Fibroblast of skin of scalp (primary cell): ENCODE results near the gene FANCD2OS. TPM values are rescaled to one million over a fixed set of nuclear protein-coding genes. Genes with fewer than 3 reads are reported as not detected.
A peak's percentile ranks its signal among the peaks of the same experiment; 100 is the strongest.
"Not testable (repeated sequence)": the region's sequence is repeated elsewhere in the genome, so short reads cannot be mapped to it uniquely, and the experiment has no call there.

Experiments
- DNase-seq: peaks from one replicate; pipeline ENCODE4 v3.0.0-alpha.2; 2013
- polyA plus RNA-seq, 2 experiments: library from polyadenylated mRNA; unstranded; fragments of 120-200 nt; gene quantifications; one replicate each; pipeline ENCODE4 v1.2.1, GENCODE V29; 2013; ENCODE audit not compliant: insufficient read length in 2 of 2

The FANCD2OS gene, protein sequence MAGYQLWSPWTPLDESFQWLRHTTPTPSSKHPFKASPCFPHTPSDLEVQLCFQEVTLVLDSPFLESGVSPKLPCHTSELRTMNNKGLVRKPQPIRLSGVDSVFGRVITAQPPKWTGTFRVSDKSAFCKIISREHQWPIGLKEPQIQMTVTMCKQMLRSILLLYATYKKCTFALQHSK
- polyA plus RNA-seq (2013, experiment 1 of 2; ENCODE audit: insufficient read length) = not detected
- polyA plus RNA-seq (2013, experiment 2 of 2; ENCODE audit: insufficient read length) = not detected

DNA sequence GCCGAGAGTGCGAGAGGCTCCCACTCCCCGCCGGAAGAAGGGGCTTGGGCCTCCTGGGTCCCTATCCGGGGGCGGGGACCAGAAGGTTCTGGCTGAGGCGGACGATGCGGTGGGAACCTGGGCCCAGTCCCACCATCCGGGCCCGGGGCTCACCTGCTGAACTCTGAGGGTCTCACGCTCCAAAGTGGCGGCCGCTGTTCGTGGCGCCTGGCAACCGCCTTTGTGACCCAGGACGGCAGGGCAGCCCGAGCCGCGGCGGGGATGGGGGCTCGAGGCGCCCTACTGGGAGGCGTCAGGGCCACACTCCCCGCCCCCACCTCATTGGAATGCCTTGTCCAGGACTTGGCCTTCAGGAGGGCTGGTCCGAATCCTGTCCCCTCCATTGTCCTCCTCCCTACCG lies at the start of gene FANCD2OS:
Gene FANCD2OS (minus strand): TSS at position 165 of the 400 bp plus-strand sequence. CDS start 3,481 bp downstream, outside the sequence.
- DNase-seq = no peak

DNA sequence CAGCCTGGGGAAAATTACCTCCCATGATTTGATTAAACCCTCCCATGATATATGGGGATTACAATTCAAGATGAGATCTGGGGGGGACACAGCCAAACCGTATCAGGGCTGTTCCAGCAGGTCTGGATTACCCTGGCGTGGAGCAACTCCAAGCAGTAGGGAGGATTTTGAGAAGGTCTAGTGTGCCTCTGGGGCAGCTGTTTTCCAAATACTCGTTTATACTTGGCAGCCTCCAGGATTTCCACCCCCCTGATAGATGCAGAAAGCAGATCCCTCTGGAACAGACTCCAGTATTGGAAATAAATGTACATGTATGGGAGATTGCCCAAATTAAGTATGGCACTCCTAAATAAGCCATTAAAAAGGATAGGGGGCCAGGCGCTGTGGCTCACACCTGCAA lies 49.0 kb upstream of the FANCD2OS start:
- no peak for DNase-seq

DNA sequence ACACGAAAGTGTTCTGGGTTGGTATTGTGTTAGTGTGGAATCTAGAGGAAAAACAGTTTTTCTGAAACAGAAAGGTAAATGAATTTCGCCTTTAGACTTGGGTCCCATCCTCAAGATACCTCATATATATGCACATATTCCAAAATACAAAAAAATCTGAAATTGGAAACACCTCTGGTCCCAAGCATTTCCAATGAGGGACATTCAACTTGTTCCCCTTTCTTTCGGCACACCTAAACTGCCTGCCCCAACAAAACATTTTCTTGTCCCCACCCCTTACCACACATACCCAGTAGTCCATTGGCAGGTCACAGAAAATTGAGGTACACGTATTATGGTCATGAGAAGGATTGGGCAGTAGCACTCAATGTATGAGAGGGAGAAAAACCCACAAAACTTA lies 47.6 kb upstream of the FANCD2OS start:
- no peak for DNase-seq

DNA sequence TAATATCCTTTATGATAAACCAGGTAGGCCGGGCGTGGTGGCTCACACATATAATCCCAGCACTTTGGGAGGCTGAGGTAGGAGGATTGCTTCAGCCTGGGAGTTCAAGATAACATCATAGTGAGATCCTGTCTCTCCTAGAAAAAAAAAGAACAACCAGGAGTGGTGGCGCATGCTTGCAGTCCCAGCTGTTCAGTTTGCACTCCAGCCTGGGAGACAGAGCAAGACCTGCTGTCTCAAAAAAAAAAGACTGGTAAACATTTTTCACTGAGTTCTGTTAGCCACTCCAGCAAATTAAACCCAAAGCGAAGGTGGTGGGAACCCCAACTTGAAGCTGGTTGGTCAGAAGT lies 47.0 kb upstream of the FANCD2OS start:
- DNase-seq = no peak

DNA sequence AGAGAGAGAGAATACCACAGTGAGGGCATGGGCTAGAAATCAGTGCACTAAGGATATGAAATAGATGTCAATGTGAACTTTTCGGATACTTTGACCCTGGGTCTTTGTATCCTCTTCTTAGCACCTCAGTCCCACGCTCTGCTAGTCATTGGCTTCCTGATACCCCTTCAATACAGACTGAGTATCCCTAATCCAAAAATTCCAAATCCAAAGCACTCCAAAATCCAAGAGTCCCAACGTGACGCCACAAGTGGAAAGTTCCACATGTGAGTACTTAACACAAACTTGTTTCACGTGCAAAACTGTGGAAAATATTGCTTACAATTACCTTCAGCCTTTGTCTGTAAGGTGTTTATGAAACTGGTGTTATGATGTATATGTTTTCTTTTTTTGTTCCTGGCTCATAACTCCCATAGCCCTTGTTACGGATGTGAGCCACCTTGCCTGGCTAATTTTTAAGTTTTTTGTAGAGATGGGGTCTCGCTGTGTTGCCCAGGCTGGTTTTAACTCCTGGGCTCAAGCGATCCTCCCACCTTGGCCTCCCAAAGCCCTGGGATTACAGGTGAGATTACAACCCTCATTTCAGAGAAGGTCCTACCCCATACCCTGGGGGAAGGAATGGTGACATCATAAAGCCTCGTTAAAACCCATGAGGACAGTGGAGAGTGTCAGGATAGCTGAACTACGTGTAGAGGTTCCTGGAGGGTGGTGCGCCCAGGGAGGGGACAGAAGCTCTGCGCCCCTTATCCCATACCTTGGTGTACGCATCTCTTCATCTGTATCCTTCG lies 46.5 kb upstream of the FANCD2OS start:
- DNase-seq = no peak

DNA sequence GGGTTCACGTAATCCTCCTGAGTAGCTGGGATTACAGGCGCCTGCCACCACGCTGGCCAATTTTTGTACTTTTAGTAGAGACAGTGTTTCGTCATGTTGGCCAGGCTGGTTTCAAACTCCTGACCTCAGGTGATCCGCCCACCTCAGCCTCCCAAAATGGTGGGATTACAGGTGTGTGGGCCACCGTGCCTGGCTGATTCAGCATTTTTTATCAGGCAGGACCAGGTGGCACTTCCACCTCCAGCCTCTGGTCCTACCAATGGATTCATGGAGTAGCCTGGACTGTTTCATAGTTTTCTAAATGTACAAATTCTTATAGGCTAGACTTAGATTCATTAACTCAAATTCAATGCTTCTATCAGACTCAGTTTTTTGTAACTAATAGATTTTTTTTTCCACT lies 42.9 kb upstream of the FANCD2OS start:
- DNase-seq = no peak

DNA sequence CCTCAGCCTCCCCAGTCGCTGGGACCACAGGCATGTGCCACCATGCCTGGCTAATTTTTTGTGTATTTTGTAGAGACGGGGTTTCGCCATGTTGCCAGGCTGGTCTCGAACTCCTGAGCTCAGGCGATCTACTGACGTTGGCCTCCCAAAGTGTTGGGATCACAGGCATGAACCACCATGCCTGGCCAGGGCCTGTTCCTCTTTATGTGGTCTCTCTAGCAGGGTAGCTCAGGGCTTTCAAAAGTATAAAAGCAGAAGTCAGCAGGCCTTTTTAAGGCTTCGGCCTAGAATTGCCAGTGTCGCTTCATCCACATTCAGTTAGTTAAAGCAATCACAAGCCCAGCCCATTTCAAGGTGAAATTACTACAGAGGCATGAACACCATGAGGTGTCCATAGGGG lies 41.2 kb upstream of the FANCD2OS start:
- no peak for DNase-seq

DNA sequence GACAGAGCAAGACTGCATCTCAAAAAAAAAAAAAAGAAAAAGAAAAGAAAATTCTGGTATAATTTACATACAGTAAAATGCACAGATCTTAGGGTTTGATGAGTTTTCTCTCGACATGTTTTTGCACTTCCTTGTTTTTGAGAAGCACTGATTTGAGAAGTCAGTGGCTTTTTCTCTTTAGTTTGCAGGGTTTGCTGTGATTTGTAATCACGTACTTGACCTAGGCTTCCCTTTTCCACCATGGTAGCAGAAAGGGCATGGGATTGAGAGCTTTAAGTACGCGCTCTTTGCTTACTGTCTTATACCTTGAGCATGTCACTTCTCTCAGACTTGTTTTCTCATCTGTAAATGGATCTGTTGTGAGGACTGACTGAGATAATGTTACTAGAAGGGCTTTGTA lies 37.6 kb upstream of the FANCD2OS start:
- DNase-seq = no peak

DNA sequence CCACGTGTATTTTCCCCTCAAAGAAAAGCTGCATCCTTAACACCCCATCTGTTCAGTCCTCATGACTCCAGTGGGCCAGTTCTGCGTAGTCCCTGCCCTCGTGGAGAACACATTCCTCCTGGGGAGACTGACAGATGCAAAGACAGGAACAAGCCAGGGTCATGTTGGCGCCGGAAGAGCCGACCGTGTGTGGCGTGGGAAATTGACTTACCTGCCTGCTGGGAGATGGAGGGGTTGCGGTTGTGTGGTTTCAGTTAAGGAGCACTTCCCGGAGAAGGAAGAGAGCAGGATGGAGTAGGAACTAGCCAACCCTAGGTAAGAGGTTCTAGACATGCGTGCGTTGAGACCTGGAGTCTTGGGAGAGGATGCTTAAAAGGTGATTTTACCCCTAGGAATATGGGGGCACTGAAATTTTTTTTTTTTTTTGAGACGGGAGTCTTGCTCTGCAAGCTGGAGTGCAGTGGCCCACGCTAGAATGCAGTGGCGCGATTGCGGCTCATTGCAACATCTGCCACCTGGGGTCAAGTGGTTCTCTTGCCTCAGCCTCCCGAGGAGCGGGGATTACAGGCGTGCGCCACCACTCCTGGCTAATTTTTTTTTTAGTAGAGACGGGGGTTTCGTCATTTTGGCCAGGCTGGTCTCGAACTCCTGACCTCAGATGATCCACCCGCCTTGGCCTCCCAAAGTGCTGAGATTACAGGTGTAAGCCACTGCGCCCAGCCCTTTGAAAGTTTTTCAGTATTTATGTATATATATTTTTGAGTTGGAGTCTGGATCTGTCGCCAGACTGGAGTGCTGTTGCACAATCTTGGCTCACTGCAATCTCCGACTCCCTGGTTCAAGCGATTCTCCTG lies 34.9 kb upstream of the FANCD2OS start:
- DNase-seq = no peak

DNA sequence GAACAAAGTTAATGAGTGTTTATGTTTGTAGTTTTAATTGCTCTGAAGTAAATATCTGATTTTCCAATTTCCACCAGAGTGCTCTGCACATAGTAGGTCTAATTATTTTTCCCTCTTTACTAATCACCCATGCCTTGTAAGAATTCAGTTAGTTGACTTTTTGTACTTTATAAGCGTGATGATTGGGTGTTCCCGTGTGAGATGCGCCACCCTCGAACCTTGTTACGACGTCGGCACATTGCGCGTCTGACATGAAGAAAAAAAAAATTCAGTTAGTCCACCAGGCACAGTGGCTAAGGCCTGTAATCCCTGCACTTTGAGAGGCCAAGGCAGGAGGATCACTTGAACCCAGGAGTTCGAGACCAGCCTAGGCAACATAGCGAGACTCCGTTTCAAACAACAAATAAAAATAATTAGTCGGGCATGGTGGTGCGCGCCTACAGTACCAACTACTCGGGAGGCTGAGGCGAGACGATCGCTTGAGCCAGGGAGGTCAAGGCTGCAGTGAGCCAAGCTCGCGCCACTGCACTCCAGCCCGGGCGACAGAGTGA lies 33.0 kb upstream of the FANCD2OS start:
- DNase-seq = no peak

DNA sequence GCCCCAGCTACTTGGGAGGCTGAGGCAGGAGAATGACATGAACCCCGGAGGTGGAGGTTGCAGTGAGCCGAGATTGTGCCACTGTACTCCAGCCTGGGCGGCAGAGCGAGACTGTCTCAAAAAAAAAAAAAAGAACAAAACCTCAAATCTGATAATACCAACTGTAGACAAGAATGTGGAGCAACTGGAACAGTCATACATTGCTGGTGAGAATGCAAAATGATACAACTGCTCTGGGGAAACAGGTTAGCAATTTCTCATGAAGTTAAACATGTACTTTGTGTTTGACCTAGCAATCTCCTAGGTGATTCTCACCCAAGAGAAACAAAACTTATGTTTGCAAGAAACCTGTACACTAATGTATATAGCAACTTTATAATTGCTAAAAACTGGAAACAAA lies 29.1 kb upstream of the FANCD2OS start:
- DNase-seq = no peak

DNA sequence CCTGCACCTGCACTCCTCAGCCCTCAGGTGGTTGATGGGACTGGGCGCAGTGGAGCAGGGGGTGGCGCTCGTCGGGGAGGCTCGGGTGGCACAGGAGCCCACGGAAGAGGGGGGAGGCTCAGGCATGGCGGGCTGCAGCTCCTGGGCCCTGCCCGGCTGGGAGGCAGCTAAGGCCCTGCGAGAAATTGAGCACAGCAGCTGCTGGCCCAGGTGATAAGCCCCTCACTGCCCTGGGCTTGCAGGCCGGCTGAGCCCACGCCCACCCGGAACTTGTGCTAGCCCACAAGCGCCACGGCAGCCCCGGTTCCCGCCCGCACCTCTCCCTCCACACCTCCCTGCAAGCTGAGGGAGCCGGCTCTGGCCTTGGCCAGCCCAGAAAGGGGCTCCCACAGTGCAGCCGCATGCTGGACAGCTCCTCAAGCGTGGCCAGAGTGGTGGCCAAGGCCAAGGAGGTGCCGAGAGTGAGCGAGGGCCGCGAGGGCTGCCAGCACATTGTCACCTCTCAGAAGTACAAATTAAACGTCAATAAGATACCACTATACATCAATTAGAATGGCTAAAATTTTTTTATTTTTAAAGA lies 28.5 kb upstream of the FANCD2OS start:
- no peak for DNase-seq

DNA sequence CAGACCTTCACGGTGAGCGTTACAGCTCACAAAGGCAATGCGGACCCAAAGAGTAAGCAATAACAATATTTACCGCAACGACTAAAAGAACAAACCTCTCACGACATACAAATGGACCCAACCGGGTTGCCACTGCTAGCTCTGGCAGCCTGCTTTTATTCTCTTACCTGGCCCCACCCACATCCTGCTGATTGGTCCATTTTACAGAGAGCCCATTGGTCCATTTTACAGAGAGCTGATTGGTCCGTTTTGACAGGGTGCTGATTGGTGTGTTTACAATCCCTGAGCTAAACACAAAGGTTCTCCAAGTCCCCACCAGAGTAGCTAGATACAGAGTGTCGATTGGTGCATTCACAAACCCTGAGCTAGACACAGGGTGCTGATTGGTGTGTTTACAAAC lies 27.8 kb upstream of the FANCD2OS start:
- DNase-seq = not testable (repeated sequence)

DNA sequence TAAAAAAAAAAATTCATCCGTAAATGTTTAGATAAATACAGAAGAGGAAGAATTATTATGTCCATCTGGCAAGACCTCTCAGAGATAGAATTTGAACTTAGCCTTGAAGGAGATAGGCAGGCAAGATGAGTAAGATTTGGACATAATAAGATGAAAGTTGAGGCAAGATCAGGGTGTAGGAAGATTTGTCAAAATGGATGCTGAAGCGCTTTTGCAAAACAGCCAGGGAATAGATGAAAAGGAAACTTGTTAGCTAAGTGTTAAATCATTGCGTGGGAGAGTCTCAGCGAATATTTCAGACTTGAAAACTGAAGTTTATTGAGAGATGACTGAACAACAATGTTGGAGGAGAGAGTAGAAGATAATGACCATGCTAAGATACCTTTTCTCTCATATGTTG lies 14.7 kb upstream of the FANCD2OS start:
- DNase-seq = no peak

DNA sequence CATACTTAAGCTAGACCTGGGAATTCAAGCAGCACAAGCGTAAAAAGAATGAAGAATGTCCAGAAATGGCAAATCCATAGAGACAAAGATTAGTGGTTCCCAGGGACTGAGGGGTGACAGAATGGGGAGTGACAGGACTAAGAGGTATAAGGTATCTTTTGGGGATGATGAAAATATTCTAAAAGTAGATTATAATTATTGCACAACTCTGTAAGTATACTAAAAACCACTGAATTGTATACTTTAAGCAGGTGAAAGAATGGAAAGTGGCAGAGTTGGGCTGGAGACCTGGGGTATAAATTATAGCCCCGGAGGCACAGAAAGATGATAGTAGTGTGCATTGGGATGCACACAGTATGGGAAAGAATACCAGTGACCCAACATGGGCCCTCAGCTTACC lies 13.0 kb upstream of the FANCD2OS start:
- DNase-seq = no peak

DNA sequence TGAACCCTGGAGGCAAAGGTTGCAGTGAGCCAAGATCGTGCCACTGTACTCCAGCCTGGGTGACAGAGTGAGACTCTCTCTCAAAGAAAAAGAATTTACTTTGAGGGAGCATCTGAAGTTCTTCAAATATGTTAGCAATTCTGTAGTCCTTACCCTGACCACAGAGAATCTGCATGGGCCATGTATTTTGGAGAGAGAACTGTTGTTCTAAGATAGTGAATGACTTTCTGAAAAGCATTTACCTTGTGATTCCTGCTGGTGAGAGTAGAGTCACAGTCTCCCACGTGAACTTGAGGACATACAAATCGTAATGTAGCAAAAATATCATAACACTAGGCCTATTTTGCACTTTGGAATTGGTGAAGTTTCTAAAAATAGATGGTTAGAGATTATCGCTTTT lies 11.3 kb upstream of the FANCD2OS start:
- DNase-seq = no peak

DNA sequence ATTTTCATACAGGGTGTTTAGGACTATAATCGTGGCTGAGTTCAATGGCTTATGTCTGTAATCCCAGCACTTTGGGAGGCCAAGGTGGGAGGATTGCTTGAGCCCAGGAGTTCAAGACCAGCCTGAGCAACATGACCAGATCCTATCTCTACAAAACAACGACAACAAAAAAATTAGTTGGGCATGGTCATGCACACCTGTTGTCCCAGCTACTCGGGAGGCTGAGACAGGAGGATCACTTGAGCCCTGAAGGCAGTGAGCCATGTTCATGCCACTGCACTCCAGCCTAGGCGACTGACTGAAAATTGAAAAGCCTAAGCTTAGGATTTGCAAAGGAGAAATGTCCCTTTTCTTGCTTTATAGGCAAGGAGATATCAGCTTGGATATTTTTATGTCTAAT lies 8.9 kb upstream of the FANCD2OS start:
- no peak for DNase-seq

DNA sequence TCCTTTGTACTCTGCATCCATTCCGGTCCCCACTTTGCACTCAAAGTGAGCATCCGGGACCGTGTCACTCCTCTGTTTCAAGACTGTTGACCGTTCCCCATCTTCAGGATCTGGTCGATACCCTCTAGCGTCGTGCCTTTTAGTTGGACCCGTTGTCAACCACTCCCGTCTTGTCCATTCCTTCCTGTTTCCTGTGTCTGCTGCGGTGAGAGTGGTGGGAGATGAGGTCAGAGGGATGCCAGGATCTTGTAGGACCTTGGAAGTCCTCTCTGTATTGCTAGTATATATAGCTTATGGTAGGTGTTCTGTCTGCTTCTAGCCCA lies 8.0 kb upstream of the FANCD2OS start:
- DNase-seq = peak; percentile 44

DNA sequence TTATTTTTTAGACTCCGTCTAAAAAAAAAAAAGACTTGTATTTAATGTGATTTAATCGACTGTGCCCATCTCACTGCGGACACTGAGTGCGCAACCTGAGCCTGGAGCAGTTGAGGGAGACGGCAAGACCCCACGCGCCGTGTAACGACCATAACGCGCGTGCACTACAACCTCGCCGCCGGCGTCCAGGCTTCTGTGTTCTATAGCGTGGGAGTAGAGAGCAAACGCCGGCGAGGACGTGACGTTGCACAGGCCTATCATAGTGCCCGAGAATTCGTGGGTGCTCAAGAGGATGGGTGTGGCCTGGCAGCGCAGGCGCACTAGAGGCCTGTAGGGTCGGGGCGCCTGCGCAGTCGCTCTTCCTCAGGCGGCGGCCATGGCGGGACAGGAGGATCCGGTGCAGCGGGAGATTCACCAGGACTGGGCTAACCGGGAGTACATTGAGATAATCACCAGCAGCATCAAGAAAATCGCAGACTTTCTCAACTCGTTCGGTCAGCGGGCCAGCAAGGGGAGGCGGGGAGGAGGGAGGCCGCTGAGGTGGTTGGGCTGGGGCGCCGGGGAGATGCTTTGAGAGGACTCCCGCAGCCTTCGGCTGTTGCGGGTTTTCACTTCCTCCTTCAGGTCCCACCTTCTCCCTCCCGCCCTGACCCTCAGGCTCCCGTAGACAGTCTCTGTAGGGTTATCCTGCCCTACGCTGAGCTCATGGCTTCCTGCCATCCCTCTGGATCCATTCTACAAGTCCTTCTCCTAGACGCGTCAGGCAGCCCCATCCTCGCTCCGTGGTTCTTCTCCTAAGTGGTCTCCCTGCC lies 7.5 kb upstream of the FANCD2OS start, which contains the start of gene BRK1:
Gene BRK1 (plus strand): TSS at position 350 of the 812 bp plus-strand sequence. CDS start 27 bp downstream, at position 377.
- peak; percentile 97 for DNase-seq

DNA sequence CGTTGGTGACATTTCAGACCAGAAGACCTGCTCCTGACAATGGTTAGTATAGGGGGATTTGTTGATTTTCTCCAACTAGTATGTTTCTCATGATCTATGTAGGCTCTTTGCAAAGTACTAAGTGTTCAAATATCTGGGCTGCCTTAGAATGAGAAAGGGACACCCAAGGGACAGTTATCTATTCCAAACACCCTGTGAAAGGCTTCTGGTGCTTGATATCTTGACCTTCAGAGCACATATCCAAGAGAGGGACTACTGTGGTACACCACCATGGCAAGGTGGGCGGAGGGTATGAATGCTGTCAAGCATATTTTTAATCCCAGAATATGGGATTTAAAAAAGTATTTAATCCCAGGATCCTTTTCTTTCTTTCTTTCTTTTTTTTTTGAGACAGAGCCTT lies 1.1 kb downstream of the FANCD2OS start:
- no peak for DNase-seq

DNA sequence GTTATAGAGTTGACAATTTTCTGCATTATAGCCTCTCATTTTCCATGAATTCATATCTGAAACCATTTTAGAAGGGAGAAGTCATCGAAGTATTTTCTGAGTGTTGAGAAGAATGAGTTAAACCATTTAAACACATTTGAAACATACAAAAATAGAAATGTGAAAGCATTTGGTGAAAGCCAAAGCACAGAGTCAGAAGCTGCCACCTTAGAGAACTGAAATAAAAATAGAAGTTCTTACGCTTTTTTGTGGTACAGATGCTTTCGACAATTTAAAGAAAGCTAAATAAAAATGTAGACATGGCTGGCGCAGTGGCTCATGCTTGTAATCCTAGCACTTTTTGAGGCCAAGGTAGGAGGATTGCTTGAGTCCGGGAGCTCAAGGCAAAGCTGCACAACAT lies 9.0 kb downstream of the FANCD2OS start:
- no peak for DNase-seq

DNA sequence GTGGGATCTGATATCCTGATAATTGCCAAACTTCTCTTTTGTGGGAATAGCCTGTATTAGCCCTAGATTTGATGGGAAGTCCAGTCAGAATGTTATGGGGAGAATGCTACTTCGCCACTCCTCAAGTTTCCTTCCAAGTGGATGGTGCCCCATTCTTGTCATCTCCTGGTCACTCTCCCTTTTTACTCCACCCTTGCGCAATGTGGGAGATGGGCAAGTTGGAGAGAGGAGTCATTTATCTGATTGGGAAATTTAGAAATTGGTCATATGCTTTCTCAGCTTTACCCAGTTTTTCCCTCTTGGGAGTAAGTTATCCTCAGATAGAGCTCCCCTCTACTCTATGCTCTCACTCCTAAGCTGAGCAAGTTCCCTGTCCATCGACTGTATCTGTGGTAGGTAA lies 14.4 kb downstream of the FANCD2OS start:
- DNase-seq = no peak
